ENCODE data around the gene C10orf67. TPM values are rescaled to one million over a fixed set of nuclear protein-coding genes. Genes with fewer than 3 reads are reported as not detected.

Gene C10orf67
- total and polyA plus RNA-seq, 2 experiments from 2014 or later, result 0.16 TPM; not detected in 1

DNA sequence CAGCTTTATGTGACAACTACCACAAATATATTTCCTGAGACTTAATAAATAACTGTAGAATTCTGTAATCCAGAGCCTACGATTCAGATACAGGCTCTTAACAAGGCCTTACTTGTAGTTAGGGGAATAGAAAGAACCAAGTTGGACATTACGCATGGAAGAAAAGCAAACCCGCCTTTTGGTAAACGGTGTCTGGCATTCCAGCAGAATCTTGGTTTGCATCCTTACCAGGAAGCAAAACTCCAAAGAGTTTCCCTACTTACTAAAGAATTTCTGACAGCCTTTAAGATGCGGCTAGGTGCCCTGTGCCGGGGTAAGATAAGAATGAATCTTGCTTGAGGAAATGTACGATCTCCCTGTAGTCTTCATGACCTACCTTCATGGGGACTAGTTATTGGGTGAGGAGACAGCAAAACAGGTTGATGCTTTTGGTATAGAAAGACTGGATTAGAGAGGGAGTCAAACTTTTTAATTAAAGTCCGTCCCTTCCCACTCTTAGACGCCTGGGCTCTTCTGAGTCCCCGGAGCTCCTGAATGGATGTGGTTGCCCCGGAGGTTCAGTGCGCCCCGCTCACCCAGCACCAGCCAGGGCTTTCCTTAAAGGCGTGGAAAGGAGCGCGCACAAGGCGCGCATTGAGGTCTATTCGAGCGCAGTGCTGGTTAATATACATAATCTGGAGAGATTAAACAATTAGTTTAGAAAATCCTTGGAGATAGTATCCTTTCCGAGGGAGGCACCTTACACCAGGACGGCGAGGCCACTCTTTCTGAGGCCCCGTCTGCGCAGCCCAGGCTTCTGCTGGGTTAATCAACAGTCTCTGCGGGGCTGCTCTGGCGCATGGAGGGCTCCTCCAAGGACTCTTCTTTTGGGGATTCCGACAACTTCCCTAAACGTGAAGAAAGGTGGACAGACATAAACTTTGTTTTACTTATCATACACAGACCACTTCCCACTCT, 140.9 kb downstream of the C10orf67 start (continued):
- TF ChIP-seq, protein P1, sequence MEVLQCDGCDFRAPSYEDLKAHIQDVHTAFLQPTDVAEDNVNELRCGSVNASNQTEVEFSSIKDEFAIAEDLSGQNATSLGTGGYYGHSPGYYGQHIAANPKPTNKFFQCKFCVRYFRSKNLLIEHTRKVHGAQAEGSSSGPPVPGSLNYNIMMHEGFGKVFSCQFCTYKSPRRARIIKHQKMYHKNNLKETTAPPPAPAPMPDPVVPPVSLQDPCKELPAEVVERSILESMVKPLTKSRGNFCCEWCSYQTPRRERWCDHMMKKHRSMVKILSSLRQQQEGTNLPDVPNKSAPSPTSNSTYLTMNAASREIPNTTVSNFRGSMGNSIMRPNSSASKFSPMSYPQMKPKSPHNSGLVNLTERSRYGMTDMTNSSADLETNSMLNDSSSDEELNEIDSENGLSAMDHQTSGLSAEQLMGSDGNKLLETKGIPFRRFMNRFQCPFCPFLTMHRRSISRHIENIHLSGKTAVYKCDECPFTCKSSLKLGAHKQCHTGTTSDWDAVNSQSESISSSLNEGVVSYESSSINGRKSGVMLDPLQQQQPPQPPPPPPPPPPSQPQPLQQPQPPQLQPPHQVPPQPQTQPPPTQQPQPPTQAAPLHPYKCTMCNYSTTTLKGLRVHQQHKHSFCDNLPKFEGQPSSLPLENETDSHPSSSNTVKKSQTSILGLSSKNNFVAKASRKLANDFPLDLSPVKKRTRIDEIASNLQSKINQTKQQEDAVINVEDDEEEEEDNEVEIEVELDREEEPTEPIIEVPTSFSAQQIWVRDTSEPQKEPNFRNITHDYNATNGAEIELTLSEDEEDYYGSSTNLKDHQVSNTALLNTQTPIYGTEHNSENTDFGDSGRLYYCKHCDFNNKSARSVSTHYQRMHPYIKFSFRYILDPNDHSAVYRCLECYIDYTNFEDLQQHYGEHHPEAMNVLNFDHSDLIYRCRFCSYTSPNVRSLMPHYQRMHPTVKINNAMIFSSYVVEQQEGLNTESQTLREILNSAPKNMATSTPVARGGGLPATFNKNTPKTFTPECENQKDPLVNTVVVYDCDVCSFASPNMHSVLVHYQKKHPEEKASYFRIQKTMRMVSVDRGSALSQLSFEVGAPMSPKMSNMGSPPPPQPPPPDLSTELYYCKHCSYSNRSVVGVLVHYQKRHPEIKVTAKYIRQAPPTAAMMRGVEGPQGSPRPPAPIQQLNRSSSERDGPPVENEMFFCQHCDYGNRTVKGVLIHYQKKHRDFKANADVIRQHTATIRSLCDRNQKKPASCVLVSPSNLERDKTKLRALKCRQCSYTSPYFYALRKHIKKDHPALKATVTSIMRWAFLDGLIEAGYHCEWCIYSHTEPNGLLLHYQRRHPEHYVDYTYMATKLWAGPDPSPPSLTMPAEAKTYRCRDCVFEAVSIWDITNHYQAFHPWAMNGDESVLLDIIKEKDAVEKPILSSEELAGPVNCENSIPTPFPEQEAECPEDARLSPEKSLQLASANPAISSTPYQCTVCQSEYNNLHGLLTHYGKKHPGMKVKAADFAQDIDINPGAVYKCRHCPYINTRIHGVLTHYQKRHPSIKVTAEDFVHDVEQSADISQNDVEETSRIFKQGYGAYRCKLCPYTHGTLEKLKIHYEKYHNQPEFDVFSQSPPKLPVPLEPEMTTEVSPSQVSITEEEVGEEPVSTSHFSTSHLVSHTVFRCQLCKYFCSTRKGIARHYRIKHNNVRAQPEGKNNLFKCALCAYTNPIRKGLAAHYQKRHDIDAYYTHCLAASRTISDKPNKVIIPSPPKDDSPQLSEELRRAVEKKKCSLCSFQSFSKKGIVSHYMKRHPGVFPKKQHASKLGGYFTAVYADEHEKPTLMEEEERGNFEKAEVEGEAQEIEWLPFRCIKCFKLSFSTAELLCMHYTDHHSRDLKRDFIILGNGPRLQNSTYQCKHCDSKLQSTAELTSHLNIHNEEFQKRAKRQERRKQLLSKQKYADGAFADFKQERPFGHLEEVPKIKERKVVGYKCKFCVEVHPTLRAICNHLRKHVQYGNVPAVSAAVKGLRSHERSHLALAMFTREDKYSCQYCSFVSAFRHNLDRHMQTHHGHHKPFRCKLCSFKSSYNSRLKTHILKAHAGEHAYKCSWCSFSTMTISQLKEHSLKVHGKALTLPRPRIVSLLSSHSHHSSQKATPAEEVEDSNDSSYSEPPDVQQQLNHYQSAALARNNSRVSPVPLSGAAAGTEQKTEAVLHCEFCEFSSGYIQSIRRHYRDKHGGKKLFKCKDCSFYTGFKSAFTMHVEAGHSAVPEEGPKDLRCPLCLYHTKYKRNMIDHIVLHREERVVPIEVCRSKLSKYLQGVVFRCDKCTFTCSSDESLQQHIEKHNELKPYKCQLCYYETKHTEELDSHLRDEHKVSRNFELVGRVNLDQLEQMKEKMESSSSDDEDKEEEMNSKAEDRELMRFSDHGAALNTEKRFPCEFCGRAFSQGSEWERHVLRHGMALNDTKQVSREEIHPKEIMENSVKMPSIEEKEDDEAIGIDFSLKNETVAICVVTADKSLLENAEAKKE (CRISPR knock-in tag; IDR thresholded peaks at IDR 0.05), result no peak
- TF ChIP-seq STAT1 (IDR thresholded peaks at IDR 0.05; ENCODE audit: unreplicated experiment) (no peak), EZH2 (IDR thresholded peaks at IDR 0.05; ENCODE audit: low read depth, unreplicated experiment) (peak; percentile 87), ZNF114 (CRISPR knock-in tag; IDR thresholded peaks at IDR 0.05) (no peak), ZNF331 (CRISPR knock-in tag; IDR thresholded peaks at IDR 0.05; ENCODE audit: low read depth) (no peak), NANOG (IDR thresholded peaks at IDR 0.05; ENCODE audit: borderline replicate concordance) (no peak)
- TF ChIP-seq, protein P2, sequence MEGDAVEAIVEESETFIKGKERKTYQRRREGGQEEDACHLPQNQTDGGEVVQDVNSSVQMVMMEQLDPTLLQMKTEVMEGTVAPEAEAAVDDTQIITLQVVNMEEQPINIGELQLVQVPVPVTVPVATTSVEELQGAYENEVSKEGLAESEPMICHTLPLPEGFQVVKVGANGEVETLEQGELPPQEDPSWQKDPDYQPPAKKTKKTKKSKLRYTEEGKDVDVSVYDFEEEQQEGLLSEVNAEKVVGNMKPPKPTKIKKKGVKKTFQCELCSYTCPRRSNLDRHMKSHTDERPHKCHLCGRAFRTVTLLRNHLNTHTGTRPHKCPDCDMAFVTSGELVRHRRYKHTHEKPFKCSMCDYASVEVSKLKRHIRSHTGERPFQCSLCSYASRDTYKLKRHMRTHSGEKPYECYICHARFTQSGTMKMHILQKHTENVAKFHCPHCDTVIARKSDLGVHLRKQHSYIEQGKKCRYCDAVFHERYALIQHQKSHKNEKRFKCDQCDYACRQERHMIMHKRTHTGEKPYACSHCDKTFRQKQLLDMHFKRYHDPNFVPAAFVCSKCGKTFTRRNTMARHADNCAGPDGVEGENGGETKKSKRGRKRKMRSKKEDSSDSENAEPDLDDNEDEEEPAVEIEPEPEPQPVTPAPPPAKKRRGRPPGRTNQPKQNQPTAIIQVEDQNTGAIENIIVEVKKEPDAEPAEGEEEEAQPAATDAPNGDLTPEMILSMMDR (conservative IDR thresholded peaks at IDR 0.05; ENCODE audit: low read depth in 2 of 2), result no peak
